ENCODE measurements around the gene FOXD3.
A peak's percentile ranks its signal among the peaks of the same experiment; 100 is the strongest.

The FOXD3 gene

GRCh38 chr1:63327417-63328054 lies 5.2 kb downstream of the FOXD3 start:
- TF ChIP-seq CTCF (IDR thresholded peaks at IDR 0.05), result peak; percentile 89

- TF ChIP-seq CTCF (IDR thresholded peaks at IDR 0.05), result no peak
These were observed 5.8 kb downstream of the FOXD3 start for GRCh38 chr1:63328122-63328521.

- no peak for TF ChIP-seq CTCF (IDR thresholded peaks at IDR 0.05)
These were observed 6.4 kb downstream of the FOXD3 start for GRCh38 chr1:63328781-63329180.

- no peak for TF ChIP-seq CTCF (IDR thresholded peaks at IDR 0.05)
These were observed 7.4 kb downstream of the FOXD3 start for GRCh38 chr1:63329621-63330330.

- TF ChIP-seq CTCF (IDR thresholded peaks at IDR 0.05), result no peak
These were observed 8.1 kb downstream of the FOXD3 start for GRCh38 chr1:63330331-63330916.

GRCh38 chr1:63342402-63342801 lies 20.0 kb downstream of the FOXD3 start:
- TF ChIP-seq CTCF (IDR thresholded peaks at IDR 0.05), result no peak

GRCh38 chr1:63343922-63344321 lies 21.6 kb downstream of the FOXD3 start:
- TF ChIP-seq CTCF (IDR thresholded peaks at IDR 0.05), result no peak

Measured in LNCAP (cell line).